ENCODE results near the gene KRT83.
"Not testable (repeated sequence)": the region's sequence is repeated elsewhere in the genome, so short reads cannot be mapped to it uniquely, and the experiment has no call there.

Gene KRT83

DNA sequence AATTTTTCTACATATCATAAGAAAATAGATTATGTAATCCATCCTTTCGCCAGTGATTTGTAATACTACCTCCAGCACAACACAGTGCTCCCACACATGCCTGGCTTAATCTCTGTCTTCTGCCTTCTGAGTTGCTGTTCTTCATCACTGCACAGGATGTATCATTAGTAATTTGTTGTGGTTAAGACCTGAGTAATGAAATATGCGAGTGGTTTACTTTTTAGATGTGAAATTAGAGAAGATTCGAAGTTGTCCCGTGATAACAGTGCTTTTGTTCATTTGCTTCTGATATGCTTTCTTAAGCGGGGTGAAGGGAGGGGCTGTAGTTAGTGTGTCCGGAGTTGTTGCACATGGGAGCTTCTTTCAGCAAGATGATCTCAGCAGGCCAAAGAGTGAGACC lies 28.0 kb upstream of the KRT83 start:
- peak; percentile 69 for DNase-seq (ENCODE audit: low read depth)
- H3K4me3 ChIP-seq (ENCODE audit: low read length): no peak overlapping the region
- TF ChIP-seq, protein P1, sequence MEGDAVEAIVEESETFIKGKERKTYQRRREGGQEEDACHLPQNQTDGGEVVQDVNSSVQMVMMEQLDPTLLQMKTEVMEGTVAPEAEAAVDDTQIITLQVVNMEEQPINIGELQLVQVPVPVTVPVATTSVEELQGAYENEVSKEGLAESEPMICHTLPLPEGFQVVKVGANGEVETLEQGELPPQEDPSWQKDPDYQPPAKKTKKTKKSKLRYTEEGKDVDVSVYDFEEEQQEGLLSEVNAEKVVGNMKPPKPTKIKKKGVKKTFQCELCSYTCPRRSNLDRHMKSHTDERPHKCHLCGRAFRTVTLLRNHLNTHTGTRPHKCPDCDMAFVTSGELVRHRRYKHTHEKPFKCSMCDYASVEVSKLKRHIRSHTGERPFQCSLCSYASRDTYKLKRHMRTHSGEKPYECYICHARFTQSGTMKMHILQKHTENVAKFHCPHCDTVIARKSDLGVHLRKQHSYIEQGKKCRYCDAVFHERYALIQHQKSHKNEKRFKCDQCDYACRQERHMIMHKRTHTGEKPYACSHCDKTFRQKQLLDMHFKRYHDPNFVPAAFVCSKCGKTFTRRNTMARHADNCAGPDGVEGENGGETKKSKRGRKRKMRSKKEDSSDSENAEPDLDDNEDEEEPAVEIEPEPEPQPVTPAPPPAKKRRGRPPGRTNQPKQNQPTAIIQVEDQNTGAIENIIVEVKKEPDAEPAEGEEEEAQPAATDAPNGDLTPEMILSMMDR (IDR thresholded peaks at IDR 0.05; ENCODE audit: insufficient read depth, low read depth, low read length, missing control alignments): no peak

DNA sequence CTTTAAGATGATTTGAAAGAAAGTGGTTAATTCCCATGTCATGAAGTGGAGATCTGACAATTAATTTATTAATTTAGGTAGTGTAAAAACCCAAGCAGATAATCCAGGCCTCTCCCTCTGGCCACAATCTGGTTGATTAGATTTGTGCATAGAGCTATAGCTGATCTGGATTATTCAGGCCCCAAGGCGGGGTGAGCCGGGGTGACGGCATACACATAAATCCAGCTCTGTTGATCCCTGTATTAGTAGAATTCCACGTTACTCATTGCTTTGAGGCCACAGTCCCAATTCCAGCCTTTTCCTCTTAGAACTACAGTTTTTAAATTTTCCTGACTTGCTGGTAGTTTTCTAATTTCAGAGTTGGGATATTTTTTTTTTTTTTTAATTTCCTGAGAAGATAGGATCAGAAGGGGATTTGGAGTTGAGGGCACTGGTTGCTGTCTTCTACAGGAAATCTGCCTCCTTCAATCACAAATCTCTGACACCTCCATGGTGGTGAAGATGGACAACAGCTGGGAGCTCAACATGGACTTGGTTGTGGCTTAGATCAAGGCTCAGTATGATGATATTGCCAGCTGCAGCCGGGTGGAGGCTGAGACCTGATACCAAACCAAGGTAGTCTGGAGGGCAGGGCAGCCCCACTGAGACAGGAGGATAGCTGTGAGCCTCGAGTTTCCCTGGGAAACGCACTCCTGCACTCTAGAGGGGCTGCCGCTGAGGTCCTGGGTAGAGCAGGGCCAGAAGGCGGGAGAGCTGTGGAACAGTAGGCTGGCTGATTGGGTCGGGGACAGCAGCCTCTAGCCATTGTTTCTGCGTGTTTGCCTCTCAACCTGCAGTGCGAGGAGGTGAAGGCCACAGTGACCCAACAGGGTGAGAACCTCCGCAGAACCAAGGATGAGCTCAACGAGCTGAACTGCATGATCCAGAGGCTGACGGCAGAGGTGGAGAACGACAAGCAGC lies 26.6 kb upstream of the KRT83 start:
- TF ChIP-seq, protein P1 (IDR thresholded peaks at IDR 0.05; ENCODE audit: insufficient read depth, low read depth, low read length, missing control alignments): no peak
- no peak overlapping the region for H3K4me3 ChIP-seq (ENCODE audit: low read length)
- DNase-seq (ENCODE audit: low read depth): no peak

DNA sequence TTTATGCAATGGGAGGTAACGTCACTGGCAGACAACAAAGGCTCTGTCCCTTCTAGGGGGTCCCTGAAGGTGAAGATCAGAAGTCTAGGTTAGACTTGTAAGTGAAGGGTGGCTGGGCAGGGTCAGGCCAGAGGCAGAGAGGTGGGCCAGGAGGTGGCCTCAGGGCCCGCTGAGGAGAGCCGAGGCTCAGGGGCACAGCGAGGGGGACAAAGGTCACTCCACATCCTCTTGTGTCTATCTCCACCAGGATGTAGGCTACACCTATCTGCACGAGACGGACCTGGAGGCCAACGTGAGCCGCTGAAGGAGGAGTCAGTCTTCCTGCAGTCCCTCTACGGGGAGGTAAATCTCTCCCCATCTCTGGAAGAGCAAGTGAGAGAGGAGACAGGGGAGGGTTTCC lies 25.8 kb upstream of the KRT83 start:
- no peak overlapping the region for H3K4me3 ChIP-seq (ENCODE audit: low read length)

DNA sequence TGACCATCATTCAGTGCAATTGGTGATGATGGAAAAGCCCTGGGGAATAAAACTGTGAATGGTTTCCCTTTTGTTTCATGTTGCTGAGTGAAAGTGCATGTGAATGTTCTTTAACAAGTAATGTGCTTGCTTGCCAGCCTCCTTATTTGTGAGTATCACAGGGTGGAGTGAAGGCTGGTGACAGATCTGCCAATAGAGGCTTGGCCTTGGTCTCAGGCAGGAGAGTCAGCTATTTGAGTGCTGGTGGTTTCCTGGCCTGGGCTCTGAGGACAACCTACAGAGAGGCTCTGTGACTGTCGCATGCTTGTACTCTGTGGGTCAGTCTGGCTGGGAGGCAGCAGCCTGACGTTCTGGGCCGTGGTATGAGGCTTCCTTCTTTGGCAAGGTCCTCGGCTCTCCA lies 25.4 kb upstream of the KRT83 start:
- DNase-seq (ENCODE audit: low read depth): peak; percentile 34
- TF ChIP-seq, protein P1 (IDR thresholded peaks at IDR 0.05; ENCODE audit: insufficient read depth, low read depth, low read length, missing control alignments): no peak
- H3K4me3 ChIP-seq (ENCODE audit: low read length): no peak overlapping the region

More for the DNA sequence above, 25.8 kb upstream of the KRT83 start:
- TF ChIP-seq, protein P1 (IDR thresholded peaks at IDR 0.05; ENCODE audit: insufficient read depth, low read depth, low read length, missing control alignments): no peak
- DNase-seq (ENCODE audit: low read depth): no peak

DNA sequence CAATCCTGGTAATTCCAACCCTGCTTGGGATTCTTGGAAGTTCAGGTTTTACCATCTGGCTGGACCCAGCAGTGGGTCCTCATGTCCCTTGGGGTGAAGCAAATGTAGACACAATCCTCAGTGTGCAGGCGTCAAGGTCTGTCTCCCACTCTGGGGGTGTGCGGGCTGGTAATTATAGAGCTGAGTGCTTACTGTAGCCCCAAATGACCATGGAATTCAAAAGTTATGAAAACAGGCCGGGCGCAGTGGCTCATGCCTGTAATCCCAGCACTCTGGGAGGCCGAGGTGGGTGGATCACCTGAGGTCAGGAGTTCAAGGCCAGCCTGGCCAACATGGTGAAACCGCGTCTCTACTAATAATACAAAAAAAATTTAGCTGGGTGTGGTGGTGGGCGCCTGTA lies 23.8 kb upstream of the KRT83 start:
- H3K4me3 ChIP-seq (ENCODE audit: low read length); DNase-seq (ENCODE audit: low read depth): not testable (repeated sequence)

DNA sequence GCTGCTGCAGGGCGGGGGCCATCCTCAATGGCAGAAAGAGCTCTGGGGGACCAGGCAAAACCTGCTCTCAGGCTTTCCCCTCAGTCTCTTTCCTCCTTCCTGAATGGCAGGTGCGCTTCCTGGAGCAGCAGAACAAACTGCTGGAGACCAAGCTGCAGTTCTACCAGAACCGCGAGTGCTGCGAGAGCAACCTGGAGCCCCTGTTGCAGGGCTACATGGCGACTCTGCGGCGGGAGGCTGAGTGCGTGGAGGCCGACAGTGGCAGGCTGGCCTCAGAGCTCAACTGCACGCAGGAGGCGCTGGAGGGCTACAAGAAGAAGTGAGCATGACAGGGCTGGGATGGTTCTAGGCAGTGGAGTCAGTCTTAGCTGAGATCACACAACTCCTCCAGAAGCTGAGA lies 22.9 kb upstream of the KRT83 start:
- TF ChIP-seq, protein P1 (IDR thresholded peaks at IDR 0.05; ENCODE audit: insufficient read depth, low read depth, low read length, missing control alignments): no peak
- DNase-seq (ENCODE audit: low read depth): no peak
- H3K4me3 ChIP-seq (ENCODE audit: low read length): no peak overlapping the region

DNA sequence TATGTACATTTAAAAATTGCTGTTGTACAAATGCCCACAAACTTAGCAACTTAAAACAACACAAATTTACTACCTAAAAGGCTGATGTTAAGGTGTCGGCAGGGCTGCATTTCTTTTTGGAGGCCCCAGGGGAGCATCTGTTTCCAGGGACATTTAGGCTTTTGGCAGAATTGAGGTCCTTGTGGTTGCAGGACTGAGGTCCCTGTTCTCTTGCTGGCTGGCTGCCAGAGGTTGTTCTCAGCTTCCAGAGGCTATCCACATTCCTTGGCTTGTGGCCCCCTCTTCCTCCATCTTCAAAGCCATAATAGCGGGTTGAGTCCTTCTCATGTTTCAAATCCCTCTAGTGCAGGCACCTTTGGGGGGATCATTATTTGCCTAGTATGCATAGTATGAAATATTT lies 22.4 kb upstream of the KRT83 start:
- DNase-seq (ENCODE audit: low read depth): no peak
- H3K4me3 ChIP-seq (ENCODE audit: low read length): no peak overlapping the region
- TF ChIP-seq, protein P1 (IDR thresholded peaks at IDR 0.05; ENCODE audit: insufficient read depth, low read depth, low read length, missing control alignments): no peak
